ENCODE data around the gene ZFP1.
"Not testable (repeated sequence)": the region's sequence is repeated elsewhere in the genome, so short reads cannot be mapped to it uniquely, and the experiment has no call there.

ZFP1 gene

DNA sequence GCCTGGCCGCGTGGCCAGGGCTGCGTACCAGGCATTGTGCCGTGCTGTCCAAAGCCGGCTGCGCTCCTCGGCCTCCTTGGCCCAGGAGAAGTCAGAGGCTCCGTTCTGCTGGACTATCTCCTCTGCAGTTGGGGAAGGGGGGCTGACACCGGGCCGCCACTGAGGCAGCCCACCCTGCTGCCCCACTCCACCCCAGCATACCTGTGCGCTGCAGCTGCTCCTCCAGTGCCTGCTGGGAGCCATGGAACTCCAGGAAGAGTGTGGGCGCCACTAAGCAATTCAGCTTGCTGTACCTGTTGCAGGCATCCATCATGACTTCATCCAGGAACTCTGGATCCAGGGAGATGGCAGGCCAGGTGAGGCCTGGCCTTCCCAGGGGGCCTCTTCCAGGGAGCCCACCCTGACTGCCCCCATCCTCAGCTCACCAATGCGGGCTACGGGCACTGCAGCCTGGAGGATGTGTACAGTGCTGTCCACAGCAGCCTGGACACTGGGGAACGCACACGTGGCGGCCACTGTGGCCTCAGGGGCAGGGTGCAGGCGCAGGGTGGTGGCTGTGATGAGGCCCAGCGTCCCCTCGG is 34.7 kb upstream of the ZFP1 start:
- DNase-seq (ENCODE audit: low read depth in 2 of 2): no peak

DNA sequence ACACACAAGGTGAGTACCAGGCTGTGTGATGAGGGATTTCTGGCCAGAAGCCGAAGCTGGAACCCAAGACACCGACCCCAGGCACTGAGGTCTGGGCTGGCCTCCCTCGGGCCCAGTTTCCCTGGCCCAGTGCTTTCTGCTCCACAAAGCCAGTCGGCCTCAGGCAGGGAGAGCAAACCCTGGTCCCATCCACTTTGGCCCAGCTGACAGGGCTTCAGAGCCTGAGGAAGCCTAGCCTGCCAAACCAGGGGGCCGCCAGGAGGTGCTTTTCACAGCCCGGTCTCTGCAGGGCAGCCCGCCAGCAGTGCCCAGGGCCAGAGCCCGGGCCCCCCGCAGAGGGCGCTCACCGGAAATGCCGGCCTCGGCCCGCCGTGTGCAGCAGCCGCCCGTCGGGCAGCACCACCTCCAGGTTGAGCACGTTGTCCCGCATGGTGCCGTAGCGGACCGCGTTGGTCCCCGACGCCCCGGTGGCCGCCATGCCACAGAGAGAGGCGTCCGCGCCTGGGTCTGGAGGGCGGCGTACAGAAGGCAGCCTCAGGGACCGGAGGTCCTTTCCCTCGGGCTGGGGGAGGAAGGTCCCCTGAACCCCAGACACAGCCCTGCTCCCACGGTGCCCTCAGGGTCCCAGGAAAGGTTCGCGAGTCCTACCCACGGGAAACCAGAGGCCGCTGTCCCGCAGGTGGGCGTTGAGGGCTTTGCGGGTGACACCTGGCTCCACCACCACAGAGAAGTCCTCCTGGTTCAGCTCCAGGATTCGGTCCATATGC is 34.0 kb upstream of the ZFP1 start:
- DNase-seq (ENCODE audit: low read depth in 2 of 2): no peak

DNA sequence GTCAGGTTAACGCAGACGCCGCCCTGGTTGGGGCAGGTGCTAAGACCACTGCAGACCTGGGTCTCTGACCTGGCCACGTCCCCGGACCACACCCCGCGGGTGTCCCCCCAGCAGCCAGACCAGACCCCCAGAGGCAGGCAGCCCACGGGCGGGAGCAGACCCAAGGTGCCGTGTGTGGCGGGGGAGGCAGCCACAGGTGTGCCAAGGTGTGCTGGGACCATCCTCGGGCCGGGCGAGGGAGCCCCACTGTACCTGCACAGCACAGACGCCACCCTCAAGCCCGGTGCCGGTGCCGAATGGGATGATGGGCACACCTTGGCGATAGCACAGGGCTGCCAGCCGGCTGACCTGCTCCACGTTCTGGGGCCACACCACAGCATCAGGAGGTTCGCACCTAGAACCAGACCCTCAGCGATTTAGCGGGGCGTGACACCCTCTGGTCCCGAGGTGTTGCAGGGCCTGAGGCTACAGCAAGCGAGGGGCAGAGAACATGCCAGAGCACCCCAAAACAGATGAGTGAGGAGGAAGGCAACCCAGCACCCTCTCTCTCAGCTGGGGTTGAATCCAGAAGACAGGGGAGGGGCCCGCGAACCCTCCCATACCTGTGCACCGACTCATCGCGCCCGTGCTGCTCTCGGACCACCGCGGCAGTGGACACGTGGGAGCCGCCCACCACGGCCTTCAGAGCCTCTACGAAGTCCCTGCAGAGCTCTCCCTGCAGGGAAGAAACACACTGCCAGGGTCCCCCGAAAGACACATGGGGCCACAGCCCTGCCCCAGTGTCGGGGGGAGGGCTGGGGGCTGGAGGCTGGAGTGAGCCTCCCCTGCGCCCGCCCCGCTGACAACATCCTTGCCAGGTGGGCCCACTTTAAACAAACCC is 33.1 kb upstream of the ZFP1 start:
- no peak for DNase-seq (ENCODE audit: low read depth in 2 of 2)

DNA sequence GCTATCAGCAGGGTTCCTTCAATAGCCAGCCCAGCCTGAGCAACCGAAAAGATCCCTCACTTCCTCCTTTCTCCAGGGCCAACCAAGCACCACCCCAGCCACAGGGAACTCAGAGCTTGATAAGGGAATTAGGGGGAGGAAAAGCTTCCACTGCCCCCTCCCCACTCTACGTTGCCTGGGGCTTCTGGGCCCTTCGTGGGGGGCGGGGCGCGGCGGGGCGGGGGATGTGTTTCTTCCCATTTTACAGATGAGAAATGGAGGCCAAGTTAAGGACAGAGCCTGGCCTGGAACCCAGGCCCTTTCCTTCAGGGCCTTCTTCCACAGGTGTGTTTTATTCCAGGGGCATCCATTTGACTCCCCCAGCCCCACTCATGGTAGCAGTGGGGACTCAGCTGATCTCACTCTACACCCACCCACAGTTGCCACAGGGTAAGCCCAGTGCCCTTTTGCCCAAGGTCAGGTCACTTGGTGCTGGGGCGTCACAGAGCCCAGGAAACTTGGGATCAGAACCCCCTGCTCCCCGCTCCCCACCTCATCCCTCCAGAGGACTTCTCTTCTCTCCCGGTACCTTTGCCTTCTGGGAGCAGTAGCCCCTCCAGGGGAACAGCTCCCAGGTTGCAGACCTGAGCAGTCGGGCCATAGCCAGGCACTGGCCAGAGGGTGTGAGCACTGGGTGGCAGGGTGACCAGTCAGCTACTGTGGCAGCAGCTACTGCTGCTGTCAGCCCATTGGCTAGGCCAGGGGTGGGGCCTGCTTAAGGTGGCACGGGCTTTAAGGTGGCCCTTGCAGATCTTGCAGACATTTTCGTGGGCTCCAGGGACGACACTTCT is 32.0 kb upstream of the ZFP1 start, which contains the start of gene LDHD:
LDHD (minus strand) TSS at position 700 of the 830 bp plus-strand sequence; CDS start at position 640, 60 bp downstream.
- DNase-seq (ENCODE audit: low read depth in 2 of 2): no peak

DNA sequence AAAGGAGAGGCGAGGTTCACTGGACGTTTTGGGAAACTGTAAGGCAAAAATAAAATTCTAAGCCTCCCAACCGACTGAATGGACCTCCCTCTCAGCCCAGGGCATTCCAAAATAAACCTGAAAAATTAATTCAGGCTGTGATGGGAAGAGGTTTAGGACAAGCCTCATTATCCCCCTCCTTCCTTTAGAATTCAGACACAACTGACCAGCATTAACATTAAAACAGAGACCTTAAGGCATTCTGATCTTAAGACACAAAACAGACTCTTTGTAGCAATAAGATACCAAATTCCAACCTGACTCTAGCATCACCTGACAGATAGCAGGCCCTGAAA is 31.4 kb upstream of the ZFP1 start:
- no peak for DNase-seq (ENCODE audit: low read depth in 2 of 2)

DNA sequence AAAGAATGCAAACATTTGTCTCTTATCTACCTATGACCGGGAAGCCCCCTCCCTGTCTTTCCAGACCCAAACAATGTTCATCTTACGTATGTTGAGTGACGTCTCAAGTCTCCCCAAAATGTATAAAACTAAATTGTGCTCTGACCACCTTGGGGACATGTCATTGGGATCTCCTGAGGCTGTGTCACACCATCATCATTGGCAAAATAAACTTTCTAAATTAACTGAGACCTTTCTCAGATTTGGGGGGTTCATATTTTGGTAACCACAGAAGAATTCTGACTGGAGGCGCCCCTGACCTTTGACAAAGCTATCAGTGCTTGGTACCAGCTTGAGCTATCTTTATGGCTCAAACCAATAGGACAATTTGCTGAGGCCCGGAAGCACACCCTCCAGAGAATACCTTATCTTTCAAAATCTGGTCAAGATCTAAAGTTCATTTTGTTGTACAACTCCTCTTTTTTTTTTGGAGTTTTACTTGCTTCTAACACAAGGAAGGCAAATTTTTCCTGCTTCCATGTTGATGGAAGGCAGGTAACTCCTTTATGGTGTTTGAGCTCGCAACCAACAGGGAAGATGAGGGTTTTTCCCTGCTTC is 29.3 kb upstream of the ZFP1 start:
- DNase-seq (ENCODE audit: low read depth in 2 of 2): no peak

DNA sequence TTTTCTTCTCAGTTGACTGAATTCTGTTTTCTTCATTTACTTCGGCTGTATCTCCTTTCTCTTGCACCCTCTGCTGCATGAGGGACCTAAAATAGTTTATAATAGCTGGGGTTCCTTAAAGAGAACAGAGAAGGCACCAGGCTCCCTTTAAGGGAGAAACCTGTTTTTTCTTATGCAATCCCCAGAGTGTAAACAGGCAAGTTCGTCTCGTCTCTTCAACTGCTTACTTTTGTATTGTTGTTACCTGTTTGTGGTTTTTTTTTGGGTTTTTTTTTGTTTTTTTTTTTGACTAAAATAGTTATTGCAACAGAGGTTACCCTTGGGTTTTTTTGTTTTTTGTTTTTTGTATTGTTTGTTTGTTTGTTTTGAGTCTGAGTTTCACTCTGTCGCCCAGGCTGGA is 28.1 kb upstream of the ZFP1 start:
- DNase-seq (ENCODE audit: low read depth in 2 of 2): no peak

DNA sequence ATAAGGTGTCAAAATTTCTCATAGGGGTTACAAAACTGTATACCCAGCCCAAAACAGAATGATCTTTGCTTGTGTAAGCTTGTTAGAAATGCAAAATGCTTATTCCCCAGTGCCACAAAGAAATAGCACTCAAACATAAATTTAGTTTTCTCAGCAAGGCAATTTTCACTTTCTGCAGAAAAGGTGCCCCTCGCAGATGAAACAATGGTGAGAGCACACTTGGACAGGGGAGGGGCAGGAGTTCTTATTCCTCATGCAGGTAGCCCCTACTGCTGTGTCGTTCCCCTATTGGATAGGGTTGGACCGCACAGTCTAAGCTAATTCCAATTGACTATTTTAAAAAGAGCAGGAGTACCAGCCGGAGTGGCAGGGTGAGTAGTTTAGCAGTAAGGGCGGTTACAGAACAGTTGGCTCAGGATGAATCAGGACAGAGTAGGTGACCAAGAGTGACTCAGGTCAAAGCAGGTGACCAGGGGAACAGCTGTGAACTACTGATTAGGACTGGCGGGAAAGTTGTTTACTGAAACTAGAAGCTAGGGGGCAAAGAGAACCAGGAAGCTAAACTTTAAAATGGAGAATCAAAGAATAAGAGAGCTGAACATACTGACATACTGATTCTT is 26.3 kb upstream of the ZFP1 start:
- no peak for DNase-seq (ENCODE audit: low read depth in 2 of 2)

DNA sequence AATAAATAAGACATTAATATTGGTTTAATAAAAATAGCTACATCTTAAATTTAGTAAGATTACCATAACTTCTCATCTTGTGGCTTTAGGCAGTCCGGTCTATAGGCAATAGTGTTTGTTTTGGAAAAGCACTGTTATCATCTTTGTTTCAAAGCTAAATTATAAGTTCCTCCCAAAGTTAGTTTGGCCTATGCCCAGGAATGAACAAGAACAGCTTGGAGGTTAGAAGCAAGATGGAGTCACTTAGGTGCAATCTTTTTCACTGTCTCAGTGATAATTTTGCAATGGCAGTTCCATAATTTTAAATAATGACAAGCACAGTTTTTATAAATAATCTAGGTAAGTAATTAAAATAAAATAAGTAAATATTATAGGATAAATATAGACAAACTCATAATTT is 25.7 kb upstream of the ZFP1 start:
- no peak for DNase-seq (ENCODE audit: low read depth in 2 of 2)

DNA sequence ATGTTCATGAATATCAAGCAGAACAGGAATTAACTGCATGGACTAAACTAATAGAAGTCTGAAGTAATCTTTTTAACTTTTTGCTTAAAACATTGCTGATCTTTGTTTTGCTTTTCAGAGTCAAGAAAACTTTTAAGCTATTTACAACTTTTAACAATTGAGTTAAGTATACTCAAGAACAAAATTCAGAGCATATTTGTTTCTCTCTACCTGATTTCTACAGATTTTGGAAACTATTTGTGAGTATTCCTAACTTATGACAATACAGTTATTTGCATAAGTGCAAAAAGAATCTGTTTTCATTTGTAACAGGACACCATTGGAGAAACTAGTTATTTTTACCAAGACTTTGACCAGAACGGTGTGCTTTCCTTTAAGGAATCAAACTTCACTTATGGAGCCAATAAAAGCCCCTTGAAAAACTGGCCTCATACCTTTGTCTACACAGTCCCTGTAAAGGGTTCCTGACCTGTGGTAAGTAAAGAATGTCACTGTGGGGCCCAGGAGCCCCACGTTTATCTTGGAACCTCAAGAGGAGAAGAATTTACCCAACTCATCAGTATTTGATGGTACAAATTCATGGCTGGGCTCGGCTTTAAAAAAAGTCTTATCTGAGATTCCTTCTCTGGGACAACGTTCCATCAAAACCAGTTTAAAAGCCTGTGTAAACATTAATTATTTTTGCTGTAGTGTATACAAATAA is 20.5 kb upstream of the ZFP1 start:
- no peak for DNase-seq (ENCODE audit: low read depth in 2 of 2)

DNA sequence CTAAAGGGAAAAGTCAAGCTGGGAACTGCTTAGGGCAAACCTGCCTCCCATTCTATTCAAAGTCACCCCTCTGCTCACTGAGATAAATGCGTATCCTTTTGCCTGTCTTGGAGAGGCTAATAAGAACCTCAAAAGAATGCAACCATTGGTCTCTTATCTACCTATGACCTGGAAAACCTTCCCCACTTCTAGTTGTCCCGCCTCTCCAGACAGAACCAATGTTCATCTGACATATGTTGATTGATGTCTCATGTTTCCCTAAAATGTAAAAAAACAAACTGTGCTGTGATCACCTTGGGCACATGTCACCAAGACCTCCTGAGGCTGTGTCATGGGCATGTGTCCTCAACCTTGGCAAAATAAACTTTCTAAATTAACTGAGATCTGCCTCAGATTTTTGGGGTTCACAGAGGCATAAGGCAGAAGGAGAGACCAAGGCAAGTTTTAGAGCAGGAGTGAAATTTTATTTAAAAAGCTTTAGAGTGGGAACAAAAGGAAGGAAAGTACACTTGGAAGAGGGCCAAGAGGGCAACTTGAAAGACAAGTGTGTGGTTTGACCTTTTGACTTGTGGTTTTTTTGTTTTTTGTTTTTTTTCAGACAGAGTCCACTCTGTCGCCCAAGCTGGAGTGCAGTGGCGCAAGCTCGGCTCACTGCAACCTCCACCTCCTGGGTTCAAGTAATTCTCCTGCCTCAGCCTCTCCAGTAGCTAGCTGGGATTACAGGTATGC is 18.7 kb upstream of the ZFP1 start:
- DNase-seq (ENCODE audit: low read depth in 2 of 2): not testable (repeated sequence)

DNA sequence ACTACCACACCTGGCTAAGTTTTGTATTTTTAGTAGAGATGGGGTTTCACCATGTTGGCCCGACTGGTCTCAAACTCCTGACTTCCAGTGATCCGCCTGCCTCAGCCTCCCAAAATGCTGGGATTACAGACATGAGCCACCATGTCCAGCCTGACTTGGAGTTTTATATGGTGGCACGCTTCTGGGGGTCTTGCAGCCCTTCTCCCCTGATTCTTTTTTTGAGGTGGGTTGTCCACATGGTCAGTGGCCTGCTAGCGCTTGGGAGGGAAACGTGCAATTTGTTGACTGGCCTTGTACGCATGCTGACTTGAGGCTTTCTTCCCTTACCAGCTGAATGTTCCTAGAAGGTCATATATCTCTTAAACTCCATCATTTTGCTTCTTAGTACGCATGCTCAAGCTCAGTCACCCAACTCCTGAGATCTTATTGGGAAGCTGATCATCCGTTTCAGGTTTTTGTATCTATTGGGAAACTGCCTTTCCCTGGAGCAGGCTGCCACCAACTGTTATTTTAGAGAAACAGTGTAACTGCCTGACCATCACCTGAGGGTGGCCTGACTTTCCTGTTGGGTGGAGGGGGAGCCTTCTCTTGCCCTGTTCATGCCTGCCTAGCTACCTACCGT is 18.1 kb upstream of the ZFP1 start:
- no peak for DNase-seq (ENCODE audit: low read depth in 2 of 2)

DNA sequence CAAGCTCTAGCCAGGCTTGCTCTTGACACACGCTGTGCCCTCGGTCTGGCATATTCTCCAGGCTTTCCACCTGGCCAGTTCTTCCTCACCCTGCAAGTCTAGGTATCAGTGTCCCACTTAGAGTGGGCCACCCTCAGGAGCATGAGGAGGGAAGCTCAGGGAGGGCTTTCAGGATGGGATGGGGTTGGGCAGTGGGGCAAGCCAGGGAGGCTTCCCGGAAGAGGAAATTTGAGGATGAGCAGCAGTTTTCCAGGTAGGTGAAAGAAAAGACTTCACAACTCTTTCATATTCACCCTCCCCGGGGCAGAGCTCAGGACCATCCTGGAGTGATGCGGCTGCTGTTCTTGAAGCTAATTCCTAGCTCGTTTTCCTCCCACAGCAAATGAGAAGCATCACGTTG is 17.2 kb upstream of the ZFP1 start:
- DNase-seq (ENCODE audit: low read depth in 2 of 2): no peak

DNA sequence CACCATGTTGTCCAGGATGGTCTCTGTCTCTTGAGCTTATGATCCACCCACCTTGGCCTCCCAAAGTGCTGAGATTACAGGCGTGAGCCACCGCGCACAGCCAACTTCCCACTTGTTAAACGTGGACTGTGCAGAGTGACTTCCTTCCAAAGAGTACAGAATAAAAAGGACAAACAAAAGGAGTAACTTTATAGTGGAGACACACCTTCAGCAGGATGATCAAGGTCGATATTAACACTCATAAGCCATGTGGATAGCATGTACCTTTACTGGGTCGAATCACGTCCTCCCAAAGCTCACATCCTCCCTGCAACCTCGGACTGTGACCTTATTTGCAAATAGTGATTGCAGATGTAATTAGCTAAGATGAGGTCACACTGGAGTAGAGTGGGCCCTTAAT is 10.1 kb upstream of the ZFP1 start:
- no peak for DNase-seq (ENCODE audit: low read depth in 2 of 2)

DNA sequence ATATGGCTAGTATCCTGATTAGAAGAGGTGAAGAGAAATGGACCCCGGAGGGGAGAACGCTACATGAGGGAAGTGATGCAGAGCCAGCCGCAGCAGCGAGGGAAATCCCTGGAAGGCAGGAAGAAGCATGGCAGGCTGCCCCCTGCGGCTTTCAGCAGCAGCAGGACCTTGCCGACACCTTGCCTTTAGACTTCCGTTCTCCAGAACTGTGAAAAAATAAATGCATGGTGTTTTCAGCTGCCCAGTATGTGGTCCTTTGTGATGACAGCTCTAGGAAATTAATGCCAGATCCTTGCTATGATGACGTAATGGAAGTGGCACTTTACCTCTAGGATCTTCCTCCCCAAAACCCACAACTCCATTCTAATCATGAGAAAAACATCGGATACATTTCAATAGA is 9.7 kb upstream of the ZFP1 start:
- no peak for DNase-seq (ENCODE audit: low read depth in 2 of 2)

DNA sequence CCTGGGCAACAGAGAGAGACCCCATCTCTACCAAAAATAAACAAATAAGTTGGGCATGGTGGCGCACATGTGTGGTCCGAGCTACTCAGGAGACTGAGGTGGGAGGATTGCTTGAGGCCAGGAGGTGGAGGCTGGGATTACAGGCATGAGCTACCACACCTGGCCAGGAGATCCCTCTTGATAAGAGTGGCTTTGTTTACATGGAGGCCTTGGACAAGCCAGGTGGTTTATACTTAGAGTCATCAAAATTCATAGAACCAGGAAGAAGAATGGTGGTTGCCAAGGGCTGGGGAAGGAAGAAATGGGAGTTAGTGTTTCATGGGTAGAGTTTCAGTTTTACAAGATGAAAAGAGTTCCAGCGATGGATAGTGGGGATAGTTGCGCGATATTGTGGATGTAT is 8.8 kb upstream of the ZFP1 start:
- no peak for DNase-seq (ENCODE audit: low read depth in 2 of 2)

DNA sequence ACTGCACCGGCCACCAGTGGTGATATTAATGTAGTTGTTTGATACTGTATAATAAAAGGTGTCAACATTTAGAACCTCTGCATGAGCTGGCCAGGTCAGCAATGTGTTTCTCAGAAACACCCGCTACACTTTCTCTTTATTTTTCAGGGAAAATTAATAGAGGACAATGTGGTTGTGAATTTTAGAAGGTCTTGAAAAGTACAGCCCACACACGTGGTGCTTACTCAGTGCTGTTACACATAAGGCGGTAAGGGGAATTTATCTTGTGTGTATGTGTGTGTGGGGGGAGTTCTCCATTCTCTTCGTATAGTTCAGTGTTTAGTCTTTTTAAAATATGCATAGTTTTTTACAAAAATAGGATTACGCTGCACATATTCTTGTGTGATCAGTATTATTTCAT is 4.4 kb upstream of the ZFP1 start:
- DNase-seq (ENCODE audit: low read depth in 2 of 2): no peak

DNA sequence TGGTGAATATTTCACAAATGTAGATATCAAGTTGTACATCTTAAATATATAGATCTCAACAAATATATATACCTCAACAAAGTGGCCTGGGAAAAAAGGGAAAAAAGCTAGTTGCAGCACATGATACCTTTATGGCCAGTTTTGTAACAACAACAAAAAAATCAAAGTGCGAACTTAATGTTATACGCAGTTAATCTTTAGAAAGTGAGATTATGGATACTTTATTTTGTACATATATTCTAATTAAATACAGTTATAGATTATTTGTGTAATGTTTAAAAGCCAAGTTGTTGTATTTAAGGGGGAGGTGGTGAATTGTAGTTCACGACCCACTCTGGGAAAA is 385 bp upstream of the ZFP1 start:
- DNase-seq (ENCODE audit: low read depth in 2 of 2): no peak

DNA sequence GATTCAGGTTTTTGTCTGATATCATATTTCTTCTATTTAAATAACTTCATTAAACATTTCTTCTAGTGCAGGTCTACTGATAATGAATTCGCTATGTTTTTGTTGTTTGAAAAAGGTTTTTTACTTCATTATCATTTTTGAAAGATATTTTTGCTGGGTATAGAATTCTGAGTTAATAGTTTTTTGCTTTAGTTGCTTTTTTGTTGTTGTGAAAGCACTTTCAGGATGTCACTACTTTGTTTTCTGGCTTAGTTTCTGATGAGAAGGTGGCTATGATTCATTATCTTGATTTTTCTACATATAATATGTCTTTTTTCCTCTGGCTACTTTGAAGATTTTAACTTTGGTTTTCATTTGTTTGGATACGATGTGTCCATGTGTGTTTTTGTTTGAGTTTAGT is 3.5 kb downstream of the ZFP1 start:
- DNase-seq (ENCODE audit: low read depth in 2 of 2): no peak

Data from stimulated activated CD8-positive, alpha-beta memory T cell treated with anti-CD3 and anti-CD28 coated beads, Interleukin-15, amount 100 ng/mL, for 4 hours (primary cell).